Endometrial microvascular endothelial cells (primary cell): ENCODE measurements around the gene CFAP100. TPM values are rescaled to one million over a fixed set of nuclear protein-coding genes. Genes with fewer than 3 reads are reported as not detected.

Experiments
- in situ Hi-C: cut with HindIII; loops from 2 replicates; pipeline ENCODE4 v1.10.0; 2017; ENCODE audit warnings: low sequenced_read_pairs, low pct_unique_long_range_greater_than_20kb; ENCODE audit errors: inconsistent ontology term
- total RNA-seq: library from RNA; depleted of rRNA; stranded (reverse); fragments of >200 nt; gene quantifications from one replicate; pipeline ENCODE4 v1.2.3, GENCODE V29; 2015; ENCODE audit errors: inconsistent ontology term

Gene CFAP100
- total RNA-seq, 1 donor from 2014 or later = not detected

- in situ Hi-C loops = no loop called here
Measured at GRCh38 chr3:126483321-126483761, 88.6 kb downstream of the CFAP100 start.

DNA sequence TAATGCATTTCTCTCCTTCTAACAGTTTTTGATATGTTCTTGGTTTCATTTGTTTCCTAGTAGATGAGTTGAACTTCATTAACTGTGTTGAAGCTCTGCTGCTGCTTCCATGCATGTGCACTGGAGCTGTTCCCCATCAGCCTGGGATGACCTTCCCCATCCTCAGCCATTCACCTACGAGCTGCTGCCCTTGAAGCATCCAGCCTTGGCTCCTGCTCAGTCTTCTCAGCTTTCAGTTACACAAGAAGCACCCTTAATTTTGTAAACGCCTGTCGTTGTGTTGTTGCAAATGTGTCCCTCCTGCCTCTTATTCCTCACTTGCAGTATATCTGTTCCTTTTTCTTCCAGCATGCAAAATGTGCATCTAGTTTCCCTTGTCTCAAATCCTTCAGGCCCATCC lies 89.4 kb downstream of the CFAP100 start:
- in situ Hi-C loops = no loop called here

DNA sequence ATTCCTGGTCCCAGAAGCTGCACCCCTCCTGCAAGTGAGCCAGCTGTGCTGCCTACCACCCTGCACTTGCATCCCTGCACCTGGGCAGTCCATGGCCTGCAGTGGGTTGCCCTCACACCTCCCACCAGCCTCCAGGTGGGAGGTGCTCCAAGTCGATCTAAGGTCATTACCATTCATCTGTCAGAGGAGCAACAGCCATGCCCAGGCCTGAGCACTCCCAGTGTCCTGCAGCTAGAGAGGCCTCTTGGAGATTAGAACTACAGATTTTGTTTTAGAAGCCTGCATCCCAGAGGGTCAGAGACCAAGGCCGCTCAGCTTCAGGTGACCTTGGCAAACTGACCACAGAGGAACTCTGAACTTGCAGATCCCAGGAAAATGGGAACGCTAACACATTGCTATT lies 90.0 kb downstream of the CFAP100 start:
- in situ Hi-C loops = no loop called here

DNA sequence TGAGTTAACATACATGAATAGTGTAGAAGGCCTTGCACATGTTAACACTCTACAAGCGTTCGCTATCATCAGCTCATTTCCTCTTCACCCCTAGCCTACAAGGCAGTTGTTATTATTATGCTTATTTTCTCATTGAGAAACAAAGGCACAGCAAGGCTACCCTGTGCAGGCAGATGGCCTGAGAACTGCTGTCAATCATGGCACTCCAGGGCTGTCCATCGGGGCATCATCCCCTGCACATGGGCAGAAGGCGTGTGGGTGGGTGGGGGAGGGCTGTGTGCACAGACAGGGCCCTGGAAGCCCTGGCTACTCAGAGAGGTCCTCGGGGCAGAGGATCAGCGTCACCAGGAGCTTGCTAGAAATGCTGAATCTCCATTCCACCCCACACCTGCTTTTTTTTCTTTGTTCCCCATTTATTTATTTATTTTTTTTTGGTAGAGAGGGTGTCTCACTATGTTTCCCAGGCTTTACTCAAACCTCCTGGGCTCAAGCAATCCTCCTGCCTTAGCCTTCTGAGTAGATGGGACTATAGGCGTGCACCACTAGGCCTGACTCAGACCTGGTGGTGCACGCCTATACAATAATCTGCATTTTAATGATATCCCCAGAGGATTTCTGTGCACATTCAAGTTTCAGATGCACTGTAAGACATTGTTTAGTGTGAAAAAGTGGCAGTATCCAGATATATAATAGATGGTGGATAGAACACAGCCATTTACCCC lies 90.6 kb downstream of the CFAP100 start:
- in situ Hi-C loops = no loop called here

GRCh38 chr3:126485956-126486355 lies 91.2 kb downstream of the CFAP100 start:
- in situ Hi-C loops = no loop called here

Other genes with a start within 250 kb of the CFAP100 start
- not detected for gene ALDH1L1, start 214.3 kb upstream of the CFAP100 start, total RNA-seq
- gene KLF15, start 37.5 kb upstream of the CFAP100 start, total RNA-seq = 1.7 TPM
- 13.6 TPM for gene ZXDC, start 81.0 kb downstream of the CFAP100 start, total RNA-seq
- gene UROC1, start 122.9 kb downstream of the CFAP100 start, total RNA-seq = not detected
- not detected for gene CHST13, start 129.2 kb downstream of the CFAP100 start, total RNA-seq
- gene C3orf22, start 164.0 kb downstream of the CFAP100 start, total RNA-seq = not detected